HG03139 (cell line): ENCODE data around the gene OTX2.

ENCODE experiments used
- ATAC-seq: cut with Tn5 transposase; IDR thresholded peaks from one replicate; pipeline ENCODE4 v1.9.1; 2021; ENCODE audit not compliant: unreplicated experiment

Gene OTX2

DNA sequence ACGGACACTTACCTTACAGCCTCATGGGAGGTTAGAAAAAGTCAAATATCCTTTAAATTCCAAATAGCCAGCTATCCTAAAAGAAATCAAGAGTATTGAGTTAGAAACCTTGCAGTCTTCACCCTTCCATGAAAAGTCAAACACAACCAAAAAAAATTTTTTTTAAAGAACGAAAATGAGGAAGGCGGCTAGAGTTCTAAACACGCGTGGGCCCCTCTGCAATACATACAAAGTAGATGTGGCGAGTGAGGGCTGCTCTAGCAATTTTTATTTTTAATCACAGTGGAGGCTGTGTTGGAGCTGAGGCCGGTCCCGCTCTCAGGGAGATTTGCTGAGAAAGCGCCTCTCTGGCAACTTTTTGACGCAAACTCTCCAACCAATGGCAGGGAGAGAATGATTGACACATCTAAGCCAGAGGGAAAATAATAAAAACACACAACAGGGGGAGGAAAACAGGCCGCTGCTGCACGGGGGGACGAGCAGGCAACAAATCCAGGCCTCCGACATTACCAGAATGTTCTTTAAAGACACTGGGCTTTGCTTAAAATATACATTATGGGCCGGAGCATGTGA lies at the start of gene OTX2:
OTX2 (minus strand) TSS at position 333 of the 573 bp plus-strand sequence. CDS start 5,023 bp downstream, outside the sequence.
- ATAC-seq: no peak

DNA sequence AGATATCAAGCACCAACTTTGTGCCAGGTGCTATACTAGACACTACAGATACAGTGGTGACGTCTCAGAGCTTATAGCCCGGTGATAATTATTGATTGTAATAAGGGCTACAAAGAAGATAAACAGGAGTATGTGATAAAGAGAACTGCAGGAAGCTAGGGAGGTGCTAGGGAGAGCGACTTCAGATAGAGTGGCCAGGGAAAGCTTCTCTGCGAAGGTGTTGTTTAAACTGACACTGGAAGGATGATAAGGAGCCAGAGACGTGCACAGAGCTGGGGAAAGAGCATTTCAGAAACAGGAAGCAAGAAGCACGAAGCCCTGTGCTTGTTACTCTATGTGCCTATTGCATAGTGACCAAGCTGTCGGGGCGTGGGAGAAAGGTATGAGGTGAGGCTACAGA lies 48.1 kb upstream of the OTX2 start:
- ATAC-seq: no peak

DNA sequence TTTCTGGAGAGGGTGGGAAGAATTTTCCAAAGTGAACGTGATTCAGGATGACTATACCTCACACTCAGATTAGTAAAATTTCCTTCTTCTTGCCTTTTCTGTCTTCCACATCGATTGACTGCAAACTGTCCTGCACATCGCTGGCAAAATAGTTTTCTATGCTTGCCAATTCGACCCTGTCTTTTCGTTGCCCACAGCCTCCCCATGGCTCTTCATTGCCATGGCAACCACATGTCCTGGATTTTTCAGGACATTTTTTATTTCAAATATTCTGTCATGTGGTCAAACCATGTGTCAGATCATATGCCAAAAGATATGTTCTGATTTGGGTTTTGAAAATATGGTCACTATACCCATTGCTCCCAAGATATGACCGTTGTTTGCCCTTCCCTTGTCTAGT lies 46.9 kb upstream of the OTX2 start:
- ATAC-seq: no peak

DNA sequence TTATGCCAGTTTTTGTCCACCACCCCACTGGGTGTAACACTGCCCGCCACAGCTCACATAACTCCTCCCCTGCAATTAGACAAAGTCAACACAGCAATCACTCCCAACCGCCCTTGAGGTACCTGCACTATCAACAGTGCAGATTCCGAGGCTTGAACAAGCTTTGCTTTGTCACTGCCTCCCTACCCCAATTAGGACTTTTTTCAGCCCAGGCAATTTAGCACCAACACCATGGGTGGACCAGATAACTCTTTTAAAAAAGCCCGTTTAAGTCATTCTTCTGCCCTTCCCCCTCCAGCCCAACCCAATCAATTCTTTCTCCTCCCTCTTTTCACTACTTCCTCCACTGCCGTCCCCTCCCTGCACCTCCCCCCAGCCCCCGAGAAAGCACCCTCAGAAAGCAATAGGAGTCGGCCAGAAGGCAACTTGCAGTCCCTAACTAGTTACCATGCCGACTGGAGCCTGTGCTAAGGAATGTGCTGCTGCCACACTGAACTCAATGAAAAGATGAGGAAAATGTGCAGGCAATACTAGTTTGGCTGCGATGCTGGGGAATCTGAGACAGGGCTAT lies 45.7 kb upstream of the OTX2 start:
- ATAC-seq: no peak

DNA sequence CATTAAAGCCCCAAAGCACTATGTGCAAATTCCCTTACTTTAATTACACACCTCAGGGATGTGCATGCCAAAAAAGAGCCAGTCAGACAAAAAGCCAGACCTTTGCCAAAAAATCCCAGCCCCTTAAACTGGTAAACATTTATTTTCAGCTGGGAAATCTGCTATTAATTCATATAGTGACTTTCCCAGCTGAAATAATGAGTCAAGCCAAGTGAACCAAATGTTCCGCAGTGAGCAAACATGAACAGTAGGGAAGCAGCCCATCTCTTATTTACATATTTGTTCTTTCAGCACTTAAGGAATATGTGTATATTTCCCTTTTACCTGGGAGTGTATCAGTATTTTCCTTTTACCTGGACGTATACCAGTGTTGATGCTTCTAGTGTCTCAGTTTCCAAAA lies 44.0 kb upstream of the OTX2 start:
- ATAC-seq: no peak

DNA sequence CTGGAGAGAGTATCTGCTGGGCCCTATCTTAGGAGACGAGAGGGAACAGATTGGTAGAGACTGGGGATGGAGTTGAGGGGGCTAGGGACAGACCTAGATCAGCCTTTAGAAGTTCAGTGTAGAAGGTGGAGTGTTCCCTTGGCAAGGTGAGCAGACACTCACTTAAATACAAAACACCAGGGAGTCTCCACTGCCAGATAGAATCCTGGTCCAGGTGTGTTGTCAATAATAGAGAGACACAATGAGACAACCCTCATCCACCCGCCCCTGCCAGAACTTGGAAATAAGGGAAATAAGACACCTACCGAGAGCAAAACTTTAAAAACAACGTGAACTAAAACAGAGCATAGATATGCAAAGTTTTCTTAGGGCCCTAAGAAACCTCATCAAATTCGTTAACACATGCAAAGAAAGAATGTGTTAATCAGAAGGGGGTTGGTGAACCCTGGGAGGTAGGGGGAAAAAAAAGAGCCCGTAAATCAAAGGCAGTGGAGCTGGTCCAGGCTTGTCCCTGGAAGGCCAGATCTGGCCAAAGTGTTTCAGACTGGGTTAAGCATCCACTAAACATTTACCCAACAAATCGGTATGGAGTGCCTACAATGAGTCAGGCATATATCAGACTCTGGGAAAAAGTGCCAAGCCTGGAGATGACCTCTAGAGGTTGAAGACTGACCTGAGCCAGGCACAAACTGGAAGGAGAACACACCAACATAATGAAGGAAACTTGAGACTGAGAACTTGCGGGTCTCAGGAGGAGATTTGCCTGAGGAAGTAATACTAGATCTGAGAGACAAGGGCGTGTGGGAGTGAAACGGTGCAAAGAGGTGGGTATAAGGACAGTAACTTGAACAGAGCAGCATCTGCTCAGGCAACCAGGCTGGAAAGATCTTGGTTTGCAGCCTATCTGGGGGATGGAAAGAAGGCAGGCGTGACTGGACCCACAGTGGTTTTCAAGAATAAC lies 37.0 kb upstream of the OTX2 start:
- ATAC-seq: no peak

DNA sequence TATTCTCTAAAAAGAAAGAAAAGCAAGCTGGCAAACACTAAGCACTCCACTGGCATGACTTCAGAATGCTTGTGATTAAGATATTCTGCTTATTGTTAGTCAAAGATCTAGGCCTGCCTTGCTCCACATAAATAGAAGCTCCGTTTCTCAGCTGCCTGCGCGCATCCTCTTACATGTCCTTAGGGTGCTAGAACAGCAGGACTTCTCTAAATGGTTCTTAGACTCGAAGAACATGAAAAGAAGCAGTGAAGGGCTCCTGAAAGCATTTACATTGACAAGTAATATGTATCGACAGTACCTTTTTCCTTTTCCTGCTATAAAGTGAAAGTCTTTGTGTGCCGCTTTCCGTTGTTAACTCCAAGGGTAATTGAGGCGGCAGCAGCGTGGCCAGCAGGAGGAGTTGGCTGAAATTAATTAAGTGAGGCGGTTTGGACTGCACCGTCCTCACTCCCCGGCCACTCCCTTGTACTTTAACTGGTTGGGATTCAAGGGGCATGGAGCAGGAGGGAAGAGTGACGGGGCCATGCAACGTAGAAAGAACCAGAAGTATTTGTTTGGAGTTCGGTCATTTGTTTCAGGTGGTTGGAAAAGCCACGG lies 34.2 kb upstream of the OTX2 start:
- ATAC-seq: no peak

DNA sequence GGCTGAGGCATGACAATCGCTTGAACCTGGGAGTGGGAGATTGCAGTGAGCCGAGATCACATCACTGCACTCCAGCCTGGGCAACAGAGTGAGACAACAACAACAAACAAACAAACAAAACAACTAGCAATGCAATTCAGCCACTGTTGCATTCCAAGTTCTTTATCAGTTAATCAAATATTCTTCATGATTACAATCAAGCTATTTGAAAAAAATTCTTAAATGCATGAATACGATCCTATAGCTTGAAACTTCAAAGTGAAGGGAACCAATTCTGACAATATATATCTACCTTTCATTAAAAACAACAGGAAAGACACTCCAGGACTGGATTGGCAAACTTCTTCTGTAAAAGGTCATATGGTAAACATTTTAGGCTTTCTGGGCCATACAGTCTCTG lies 31.3 kb upstream of the OTX2 start:
- no peak for ATAC-seq

DNA sequence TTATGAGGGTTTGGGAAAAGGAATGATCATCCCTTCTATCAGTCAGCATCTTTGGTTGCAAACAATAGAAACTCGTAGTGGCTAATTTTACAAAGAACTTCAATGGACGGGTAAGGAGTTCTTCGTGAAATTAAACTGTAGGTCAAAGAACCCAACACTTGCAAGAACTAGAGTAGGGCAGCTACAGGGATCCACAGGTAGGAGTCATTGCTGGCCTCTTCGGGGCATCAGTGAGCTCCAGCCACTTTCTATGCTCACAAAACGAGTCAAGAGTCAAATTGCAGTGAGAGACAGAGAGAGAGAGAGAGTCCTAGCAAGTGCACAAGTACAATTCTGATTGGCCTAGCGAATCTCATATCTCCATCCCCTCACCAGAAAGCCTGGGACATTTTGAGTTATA lies 29.9 kb upstream of the OTX2 start:
- ATAC-seq: no peak

DNA sequence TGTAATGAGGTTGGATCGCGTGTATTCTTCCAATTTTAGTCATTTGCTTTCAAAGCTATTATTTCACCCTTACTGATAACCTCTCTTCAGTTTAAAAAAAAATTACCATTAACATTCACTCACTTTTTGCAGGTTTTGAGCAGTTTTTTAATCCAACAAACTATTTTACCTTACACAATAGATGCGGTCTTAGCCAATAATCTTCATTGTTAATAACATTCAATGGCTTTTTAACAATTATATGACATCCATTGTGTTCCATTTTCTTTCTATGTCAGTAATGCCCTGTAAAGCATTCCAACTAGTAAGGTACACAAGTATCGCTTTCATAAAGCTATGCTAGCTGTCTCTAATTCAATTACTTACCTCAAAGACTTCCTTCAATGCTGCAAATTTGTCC lies 18.9 kb upstream of the OTX2 start:
- ATAC-seq: no peak

DNA sequence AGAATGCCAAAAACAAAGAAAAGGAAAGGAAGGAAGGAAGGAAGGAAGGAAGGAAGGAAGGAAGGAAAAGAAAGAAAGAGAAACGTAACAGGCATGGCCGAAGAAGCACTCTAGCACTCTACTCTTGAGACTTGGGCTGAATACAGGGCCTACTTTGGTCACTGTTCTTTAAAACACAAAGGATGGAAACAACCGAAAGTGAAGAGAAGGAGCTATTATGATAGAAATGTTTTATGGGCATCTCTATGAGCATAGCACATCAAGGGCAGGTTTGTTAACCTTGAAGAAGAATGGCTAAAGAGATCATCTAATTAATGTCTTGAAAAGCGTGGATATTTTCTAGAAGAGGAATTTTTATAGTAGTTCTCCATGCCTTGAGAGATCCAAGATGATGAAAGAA lies 15.9 kb upstream of the OTX2 start:
- ATAC-seq: no peak

DNA sequence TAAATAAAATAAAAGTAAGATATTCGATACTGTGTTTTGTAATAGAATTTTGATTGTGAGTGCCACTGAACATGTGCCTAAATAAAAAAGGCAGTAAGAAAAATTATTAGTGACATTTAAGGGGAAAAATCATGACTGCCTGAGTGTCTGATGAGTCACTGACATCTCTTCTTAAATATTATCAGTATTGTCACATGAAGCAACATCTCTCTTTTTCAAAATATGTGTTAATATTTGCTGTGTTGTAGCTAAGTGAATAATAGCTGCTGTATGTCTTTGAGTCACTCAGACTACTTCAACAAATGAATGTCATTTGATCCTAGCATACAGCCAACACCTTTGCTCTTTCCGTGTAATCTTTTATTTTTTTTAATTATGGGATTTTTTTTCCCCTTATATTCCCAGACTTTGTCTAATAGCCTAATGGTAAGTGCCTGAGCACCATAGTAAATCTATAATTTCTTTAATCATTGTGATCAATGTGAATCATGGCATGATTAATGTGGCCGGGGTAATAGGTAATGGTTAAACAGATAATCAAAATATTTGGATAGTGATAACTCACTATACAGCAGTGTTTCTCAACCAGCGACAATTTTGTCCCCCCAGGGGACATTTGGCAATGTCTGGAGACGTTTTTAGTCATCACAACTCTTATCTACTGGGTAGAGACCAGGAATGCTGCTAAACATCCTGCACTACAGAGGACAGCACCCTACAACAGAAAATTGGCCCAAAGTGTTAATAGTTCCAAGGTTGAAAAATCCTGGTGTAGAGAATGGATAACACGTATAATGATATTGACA lies 11.7 kb upstream of the OTX2 start:
- no peak for ATAC-seq

DNA sequence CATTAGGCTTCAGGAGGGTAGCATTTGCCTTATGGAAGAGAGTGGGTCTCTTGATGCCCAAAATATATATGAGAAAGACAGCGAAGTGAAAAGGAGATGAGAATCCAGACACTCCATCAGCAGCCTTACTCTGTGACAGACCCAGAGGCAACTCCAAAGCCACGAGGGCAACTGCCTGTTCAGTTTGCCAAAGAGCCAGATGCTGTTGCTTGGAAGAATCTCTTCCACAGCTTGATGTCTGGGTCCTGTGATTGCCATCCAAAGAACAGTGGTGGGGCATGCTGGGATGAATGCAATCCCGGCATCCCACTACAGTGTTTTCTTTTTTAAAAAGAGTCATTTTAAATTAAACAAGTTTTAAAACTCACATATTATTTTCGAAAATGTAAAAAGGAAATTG lies 10.9 kb upstream of the OTX2 start:
- ATAC-seq: no peak

DNA sequence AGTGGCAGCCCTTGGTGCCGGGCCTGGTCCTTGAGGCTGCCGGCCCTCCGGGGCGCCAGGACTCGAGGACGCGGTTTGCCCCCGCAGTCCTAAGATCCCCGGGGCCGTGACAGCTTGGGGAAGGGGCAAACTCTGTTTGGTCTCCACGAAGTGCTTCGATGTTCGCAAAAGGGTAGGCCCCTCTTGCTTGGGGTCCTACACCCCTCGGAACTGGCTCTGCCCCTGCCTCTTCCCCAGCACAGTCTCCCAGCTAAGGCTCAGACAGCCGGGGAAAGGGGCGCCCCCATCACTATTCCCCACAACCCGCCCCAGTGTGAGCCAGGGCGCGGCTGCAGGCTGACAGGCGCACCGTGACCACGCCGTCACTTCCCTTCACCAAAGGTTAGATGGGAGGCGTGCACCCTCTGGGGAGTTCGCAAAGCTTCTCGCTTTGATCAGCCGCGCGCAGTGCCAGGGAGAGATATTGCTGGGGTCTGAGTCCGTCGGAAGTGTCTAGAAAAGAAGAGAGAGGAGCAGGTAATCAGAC lies 7.2 kb upstream of the OTX2 start:
- ATAC-seq: no peak

DNA sequence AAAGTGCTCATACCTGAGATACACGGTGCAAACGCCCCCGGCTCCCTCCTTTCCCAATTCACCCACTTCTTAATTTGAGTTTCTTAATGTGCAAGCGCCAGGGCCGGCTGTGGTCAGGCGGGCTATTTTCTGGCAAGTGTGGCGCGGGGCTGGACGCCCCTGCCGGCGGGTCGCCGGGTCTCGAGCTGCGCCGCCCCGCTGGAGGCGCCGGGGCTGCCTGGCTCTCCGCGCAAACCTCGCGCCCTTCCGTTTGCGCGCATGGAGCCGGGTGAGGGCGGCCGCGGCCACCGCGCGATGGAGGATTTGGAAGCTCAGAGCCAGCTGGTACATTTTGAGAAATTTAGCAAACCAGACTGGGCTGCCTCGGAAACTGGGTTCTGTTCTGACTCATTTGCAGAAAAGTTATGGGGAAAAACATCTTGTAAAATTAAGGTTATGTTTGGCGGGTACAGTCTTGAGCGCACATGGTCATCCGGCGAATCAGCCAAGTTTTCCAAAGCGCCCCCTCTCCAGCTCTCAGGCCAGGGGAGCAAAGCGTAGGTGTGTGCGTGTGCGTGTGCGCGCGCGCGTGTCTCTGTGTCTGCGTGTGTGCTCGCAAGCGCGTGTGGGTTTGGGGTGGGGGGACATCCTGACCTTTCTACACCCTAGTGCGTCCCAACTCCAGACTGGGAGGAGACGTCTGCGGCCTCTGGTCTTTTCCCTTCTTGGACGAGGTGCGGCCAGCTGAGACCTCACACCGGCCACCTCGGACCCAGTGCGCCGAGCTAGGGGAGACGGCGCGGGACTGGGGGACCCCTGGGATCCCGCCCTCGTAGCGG lies 6.5 kb upstream of the OTX2 start:
- ATAC-seq: no peak

DNA sequence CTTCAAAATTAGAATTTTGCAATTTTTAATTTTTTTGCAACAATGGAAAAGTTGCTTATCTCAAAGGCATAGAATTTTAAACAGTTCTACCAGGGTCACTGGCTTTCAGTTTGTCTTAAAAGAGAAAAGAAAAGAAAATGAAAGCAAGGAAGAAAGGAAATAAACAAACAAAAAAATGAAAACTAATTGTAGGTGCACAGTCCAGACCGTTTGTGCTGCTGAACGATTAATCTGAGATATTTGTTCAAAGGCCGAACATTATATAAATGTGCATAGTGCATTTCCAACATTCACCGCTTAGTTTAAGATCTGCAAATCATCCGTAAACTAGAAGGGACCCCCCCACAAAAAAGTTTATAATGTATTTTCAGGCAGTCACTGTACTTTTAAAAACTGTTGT lies 5.5 kb upstream of the OTX2 start:
- ATAC-seq: no peak

DNA sequence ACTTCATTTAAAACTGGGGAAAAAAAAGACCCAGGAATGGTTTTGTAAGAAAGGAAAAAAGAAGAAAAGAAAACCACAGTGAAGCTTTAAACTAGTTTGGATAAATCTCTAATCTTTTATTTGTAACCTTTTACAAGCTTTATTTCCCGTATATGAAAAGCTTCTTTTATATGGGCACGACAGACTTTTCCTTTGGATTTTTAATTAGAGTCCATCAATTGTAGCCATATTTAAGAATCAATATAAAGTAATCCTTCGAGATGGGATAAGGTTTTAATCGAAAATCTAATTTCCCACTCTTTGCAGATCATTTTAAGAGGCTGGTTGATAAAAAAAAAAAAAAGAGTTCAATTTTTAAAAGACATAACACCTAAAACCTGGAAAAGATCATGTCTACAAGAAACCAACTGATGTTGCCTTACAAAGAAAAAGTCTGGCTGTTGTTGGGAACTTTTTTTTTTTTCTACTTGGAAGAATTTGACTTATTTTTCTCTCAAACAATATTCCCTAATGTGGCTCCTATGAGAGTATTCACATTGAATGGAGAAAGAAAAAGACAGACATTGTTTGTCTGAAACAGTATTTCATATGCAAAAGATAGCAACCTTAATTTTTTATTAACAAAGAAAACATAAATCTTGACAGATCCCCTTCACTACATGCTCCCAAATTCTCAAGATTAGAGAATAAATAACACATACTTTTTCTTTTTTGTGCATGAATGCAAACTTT lies 4.9 kb upstream of the OTX2 start:
- no peak for ATAC-seq

DNA sequence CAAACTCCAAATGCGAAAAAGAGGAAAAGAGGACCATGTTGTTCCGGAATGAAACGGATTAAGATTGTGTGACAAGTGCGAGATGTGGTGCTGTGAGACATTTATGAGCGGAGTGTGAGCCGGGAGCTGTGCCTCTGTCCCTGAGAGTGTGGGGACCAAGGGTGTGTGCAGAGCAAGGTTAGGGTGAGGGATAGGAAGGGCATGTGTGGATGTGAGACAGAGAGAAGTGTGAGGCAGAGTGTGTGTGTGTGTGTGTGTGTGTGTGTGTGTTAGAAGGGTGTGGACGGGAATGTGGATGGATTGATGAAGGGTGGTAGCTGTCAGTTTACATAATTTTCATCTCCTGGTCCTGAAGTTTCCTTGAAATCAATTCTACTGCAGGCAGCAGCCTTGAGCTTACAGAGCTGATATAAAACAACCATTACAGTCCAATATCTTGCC lies 4.3 kb upstream of the OTX2 start:
- ATAC-seq: no peak

DNA sequence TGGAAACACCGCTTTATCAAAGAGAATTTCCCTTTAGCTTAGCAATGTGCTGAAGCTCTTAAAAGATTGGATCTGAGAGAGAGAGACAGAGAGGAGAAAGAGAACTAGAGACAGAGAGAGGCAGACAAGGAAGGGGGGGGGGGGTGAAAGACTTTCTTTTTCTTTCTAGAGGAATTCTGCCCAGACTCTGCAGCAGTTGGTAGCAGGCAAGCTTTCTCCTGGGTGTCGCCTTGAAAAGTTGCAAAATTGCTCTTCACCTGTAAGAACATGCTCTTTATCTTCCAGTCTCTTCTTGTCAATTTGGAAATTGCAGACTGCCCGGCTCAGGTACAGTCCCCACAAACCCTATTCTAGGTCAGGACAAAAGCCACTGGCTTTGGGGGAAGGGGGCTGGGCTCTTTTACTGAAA lies 2.9 kb upstream of the OTX2 start:
- ATAC-seq: no peak
